ENCODE results near the gene VEGFB. TPM values are rescaled to one million over a fixed set of nuclear protein-coding genes. Genes with fewer than 3 reads are reported as not detected.

VEGFB gene
- total RNA-seq, 2 donors from 2014 or later: 81.8 to 107 TPM

DNA sequence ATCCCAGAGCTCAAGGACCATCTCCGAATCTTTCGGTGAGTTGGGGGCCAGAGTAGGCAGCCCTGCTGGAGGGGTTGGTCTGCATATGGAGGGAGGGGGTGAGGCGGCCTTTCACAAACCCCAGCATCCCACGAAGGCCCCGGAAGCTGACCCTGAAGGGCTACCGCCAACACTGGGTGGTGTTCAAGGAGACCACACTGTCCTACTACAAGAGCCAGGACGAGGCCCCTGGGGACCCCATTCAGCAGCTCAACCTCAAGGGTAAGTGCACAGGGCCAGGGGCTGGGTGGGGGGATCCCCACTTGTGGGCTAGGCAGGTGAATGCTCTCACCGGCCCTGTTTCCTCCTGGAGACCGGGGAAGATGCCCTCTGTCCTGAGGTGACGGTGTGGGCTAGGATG lies 14.6 kb upstream of the VEGFB start:
- TF ChIP-seq, protein P1, sequence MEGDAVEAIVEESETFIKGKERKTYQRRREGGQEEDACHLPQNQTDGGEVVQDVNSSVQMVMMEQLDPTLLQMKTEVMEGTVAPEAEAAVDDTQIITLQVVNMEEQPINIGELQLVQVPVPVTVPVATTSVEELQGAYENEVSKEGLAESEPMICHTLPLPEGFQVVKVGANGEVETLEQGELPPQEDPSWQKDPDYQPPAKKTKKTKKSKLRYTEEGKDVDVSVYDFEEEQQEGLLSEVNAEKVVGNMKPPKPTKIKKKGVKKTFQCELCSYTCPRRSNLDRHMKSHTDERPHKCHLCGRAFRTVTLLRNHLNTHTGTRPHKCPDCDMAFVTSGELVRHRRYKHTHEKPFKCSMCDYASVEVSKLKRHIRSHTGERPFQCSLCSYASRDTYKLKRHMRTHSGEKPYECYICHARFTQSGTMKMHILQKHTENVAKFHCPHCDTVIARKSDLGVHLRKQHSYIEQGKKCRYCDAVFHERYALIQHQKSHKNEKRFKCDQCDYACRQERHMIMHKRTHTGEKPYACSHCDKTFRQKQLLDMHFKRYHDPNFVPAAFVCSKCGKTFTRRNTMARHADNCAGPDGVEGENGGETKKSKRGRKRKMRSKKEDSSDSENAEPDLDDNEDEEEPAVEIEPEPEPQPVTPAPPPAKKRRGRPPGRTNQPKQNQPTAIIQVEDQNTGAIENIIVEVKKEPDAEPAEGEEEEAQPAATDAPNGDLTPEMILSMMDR (IDR thresholded peaks at IDR 0.05): no peak
- Histone ChIP-seq H3K4me1 (ENCODE audit: control insufficient read depth in 1 of 2, low read depth in 2 of 2) (peaks cover 0 to 2% of the 10 kb centered on the region in 2 donors), H3K27me3 (replicated peaks; ENCODE audit: insufficient read depth) (no peaks in the 10 kb centered on the region), H3K4me3 (no peak overlapping the region), H3K27ac (no peak overlapping the region), H3K9me3 (no peaks in the 10 kb centered on the region), H3K36me3 (peaks cover 3% of the 10 kb centered on the region)
- ATAC-seq (ENCODE audit: insufficient number of reproducible peaks, low FRiP score, low read depth) (no peak), DNase-seq (ENCODE audit: low spot score) (no peak)

DNA sequence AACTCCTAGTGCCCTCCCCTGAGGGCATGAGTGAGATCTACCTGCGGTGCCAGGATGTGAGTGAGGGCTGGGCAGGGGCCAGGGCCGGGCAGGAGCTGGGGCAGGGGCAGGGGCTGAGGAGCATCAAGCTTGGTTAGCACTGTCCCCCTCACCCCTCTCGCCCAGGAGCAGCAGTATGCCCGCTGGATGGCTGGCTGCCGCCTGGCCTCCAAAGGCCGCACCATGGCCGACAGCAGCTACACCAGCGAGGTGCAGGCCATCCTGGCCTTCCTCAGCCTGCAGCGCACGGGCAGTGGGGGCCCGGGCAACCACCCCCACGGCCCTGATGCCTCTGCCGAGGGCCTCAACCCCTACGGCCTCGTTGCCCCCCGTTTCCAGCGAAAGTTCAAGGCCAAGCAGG lies 14.1 kb upstream of the VEGFB start:
- DNase-seq (ENCODE audit: low spot score) (no peak), ATAC-seq (ENCODE audit: insufficient number of reproducible peaks, low FRiP score, low read depth) (no peak)
- Histone ChIP-seq H3K27me3 (replicated peaks; ENCODE audit: insufficient read depth) (no peaks in the 10 kb centered on the region), H3K4me1 (ENCODE audit: control insufficient read depth in 1 of 2, low read depth in 2 of 2) (peaks cover 0 to 7% of the 10 kb centered on the region in 2 donors), H3K9me3 (no peaks in the 10 kb centered on the region), H3K4me3 (no peak overlapping the region), H3K27ac (no peak overlapping the region), H3K36me3 (peaks cover 3% of the 10 kb centered on the region)
- TF ChIP-seq, protein P1 (IDR thresholded peaks at IDR 0.05): no peak

DNA sequence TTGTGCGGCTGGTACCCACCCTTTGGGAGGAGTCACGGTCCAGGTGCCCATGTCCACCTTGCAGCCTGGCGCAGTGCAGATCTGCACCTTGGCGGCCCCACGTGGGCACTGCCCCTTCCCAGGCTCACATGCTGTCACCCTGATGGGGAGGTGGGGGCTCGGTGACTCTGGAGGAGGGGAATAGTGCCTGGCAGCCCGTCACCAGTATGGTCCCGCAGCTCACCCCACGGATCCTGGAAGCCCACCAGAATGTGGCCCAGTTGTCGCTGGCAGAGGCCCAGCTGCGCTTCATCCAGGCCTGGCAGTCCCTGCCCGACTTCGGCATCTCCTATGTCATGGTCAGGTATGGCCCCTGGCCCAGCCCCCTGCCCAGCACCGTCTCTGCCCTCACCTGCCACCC lies 13.6 kb upstream of the VEGFB start:
- Histone ChIP-seq H3K4me1 (ENCODE audit: control insufficient read depth in 1 of 2, low read depth in 2 of 2) (peaks cover 0 to 12% of the 10 kb centered on the region in 2 donors), H3K27me3 (replicated peaks; ENCODE audit: insufficient read depth) (no peaks in the 10 kb centered on the region), H3K9me3 (no peaks in the 10 kb centered on the region), H3K4me3 (no peak overlapping the region), H3K36me3 (peaks cover 3% of the 10 kb centered on the region), H3K27ac (no peak overlapping the region)
- ATAC-seq (ENCODE audit: insufficient number of reproducible peaks, low FRiP score, low read depth) (no peak), DNase-seq (ENCODE audit: low spot score) (no peak)
- TF ChIP-seq, protein P1 (IDR thresholded peaks at IDR 0.05): no peak

DNA sequence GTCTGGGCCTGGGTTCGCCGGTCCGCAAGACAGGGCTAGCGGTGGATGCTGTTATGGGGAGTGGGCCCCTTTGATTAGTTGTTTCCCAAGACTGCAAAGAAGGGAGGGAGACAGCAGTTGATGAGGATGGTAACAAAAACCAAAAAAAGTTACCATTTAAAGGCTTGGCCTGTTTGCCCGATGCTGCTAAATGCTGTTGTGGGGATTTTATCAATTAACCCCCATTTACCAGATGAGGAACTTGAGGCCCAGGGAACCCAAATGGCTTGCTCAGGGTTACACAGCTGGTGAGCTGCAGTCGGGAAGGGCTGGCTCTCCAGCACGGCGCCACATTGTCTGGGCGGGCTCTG lies 11.8 kb upstream of the VEGFB start:
- H3K4me1 ChIP-seq (ENCODE audit: control insufficient read depth in 1 of 2, low read depth in 2 of 2): peaks cover 3 to 24% of the 10 kb centered on the region in 2 donors
- DNase-seq (ENCODE audit: low spot score): no peak
- peaks cover 3% of the 10 kb centered on the region for H3K36me3 ChIP-seq
- no peak overlapping the region for H3K4me3 ChIP-seq
- no peak for ATAC-seq (ENCODE audit: insufficient number of reproducible peaks, low FRiP score, low read depth)
- no peaks in the 10 kb centered on the region for H3K9me3 ChIP-seq
- no peaks in the 10 kb centered on the region for H3K27me3 ChIP-seq (replicated peaks; ENCODE audit: insufficient read depth)
- H3K27ac ChIP-seq: no peak overlapping the region
- TF ChIP-seq, protein P1 (IDR thresholded peaks at IDR 0.05): no peak

DNA sequence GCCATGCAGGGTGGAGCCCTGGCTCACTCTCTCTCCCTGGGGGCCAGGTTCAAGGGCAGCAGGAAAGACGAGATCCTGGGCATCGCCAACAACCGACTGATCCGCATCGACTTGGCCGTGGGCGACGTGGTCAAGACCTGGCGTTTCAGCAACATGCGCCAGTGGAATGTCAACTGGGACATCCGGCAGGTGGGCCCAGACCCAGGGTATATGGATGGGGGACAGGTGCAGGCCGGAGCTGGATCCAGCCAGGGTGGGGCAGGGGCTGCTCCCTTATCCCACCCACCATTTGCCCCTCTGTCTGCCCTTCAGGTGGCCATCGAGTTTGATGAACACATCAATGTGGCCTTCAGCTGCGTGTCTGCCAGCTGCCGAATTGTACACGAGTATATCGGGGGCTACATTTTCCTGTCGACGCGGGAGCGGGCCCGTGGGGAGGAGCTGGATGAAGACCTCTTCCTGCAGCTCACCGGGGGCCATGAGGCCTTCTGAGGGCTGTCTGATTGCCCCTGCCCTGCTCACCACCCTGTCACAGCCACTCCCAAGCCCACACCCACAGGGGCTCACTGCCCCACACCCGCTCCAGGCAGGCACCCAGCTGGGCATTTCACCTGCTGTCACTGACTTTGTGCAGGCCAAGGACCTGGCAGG lies 11.3 kb upstream of the VEGFB start:
- Histone ChIP-seq H3K27me3 (replicated peaks; ENCODE audit: insufficient read depth) (no peaks in the 10 kb centered on the region), H3K36me3 (peaks cover 3% of the 10 kb centered on the region), H3K27ac (no peak overlapping the region), H3K4me3 (no peak overlapping the region), H3K4me1 (ENCODE audit: control insufficient read depth in 1 of 2, low read depth in 2 of 2) (peaks cover 3 to 29% of the 10 kb centered on the region in 2 donors), H3K9me3 (no peaks in the 10 kb centered on the region)
- TF ChIP-seq, protein P1 (IDR thresholded peaks at IDR 0.05): no peak
- no peak for ATAC-seq (ENCODE audit: insufficient number of reproducible peaks, low FRiP score, low read depth)
- no peak for DNase-seq (ENCODE audit: low spot score)
